Endothelial cell (in vitro differentiated cells): ENCODE results near the gene PIK3CB. TPM values are rescaled to one million over a fixed set of nuclear protein-coding genes. Genes with fewer than 3 reads are reported as not detected.

Experiments
- DNase-seq: peaks from one replicate; pipeline ENCODE4 v3.0.0; 2021; ENCODE audit warnings: low spot score
- H3K27ac Mint-ChIP-seq: one replicate; pipeline ENCODE4 v1.8.0; 2021; ENCODE audit warnings: mixed read lengths, inconsistent platforms; ENCODE audit not compliant: unreplicated experiment
- H3K27me3 Mint-ChIP-seq: one replicate; pipeline ENCODE4 v1.8.0; 2021; ENCODE audit warnings: mild to moderate bottlenecking, moderate library complexity, mixed read lengths, inconsistent platforms; ENCODE audit not compliant: unreplicated experiment
- H3K36me3 Mint-ChIP-seq: one replicate; pipeline ENCODE4 v1.8.0; 2021; ENCODE audit warnings: mild to moderate bottlenecking, low read depth, mixed read lengths, inconsistent platforms; ENCODE audit not compliant: unreplicated experiment
- H3K4me1 Mint-ChIP-seq: one replicate; pipeline ENCODE4 v1.8.0; 2021; ENCODE audit warnings: mild to moderate bottlenecking, mixed read lengths, inconsistent platforms; ENCODE audit not compliant: unreplicated experiment
- H3K4me3 Mint-ChIP-seq: one replicate; pipeline ENCODE4 v1.8.0; 2021; ENCODE audit warnings: mild to moderate bottlenecking, mixed read lengths, inconsistent platforms; ENCODE audit not compliant: unreplicated experiment
- H3K9me3 Mint-ChIP-seq: one replicate; pipeline ENCODE4 v1.8.0; 2021; ENCODE audit warnings: mixed read lengths, inconsistent platforms; ENCODE audit not compliant: unreplicated experiment
- total RNA-seq: library from RNA; stranded (reverse); fragmentation: NEBNext Ultra II Directional; extraction: Animal tissue kit (Norgen Biotek cat#: 25700); gene quantifications from one replicate; pipeline ENCODE4 v1.2.1, GENCODE V29; 2021; ENCODE audit not compliant: unreplicated experiment
- TF ChIP-seq, protein P1 (sequence below): fragments of 200-600 bp; sonication (generic); IDR thresholded peaks from one replicate; pipeline ENCODE4 v1.5.0; 2021; ENCODE audit warnings: antibody characterized with exemption; ENCODE audit not compliant: unreplicated experiment

The PIK3CB gene
- total RNA-seq, 1 donor from 2014 or later: 14.2 TPM

DNA sequence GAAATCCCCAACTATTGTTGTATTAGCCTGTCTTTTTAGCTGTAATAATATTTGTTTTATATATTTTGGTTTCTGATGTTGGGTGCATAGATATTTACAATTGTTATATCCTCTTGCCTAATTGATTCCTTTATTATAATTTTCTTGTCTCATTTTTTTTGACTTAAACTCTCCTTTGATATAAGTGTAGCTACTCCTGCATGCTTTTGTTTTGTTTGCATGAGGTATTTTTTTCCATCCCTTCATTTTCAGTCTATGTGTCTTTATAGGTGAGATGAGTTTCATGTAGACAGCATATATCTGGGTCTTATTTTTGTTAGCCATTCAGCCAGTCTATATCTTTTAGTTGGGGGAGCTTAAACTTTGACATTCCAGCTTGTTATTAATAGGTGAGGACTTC is 188.7 kb downstream of the PIK3CB start:
- Mint-ChIP-seq H3K27me3 (peaks cover 6% of the 10 kb centered on the region), H3K27ac (no peak overlapping the region), H3K4me3 (no peak overlapping the region), H3K36me3 (peaks cover 61% of the 10 kb centered on the region), H3K4me1 (no peaks in the 10 kb centered on the region), H3K9me3 (peaks cover 28% of the 10 kb centered on the region)
- no peak for DNase-seq
- TF ChIP-seq, protein P1, sequence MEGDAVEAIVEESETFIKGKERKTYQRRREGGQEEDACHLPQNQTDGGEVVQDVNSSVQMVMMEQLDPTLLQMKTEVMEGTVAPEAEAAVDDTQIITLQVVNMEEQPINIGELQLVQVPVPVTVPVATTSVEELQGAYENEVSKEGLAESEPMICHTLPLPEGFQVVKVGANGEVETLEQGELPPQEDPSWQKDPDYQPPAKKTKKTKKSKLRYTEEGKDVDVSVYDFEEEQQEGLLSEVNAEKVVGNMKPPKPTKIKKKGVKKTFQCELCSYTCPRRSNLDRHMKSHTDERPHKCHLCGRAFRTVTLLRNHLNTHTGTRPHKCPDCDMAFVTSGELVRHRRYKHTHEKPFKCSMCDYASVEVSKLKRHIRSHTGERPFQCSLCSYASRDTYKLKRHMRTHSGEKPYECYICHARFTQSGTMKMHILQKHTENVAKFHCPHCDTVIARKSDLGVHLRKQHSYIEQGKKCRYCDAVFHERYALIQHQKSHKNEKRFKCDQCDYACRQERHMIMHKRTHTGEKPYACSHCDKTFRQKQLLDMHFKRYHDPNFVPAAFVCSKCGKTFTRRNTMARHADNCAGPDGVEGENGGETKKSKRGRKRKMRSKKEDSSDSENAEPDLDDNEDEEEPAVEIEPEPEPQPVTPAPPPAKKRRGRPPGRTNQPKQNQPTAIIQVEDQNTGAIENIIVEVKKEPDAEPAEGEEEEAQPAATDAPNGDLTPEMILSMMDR: no peak

- DNase-seq: no peak
- Mint-ChIP-seq H3K4me1 (no peaks in the 10 kb centered on the region), H3K27me3 (peaks cover 1% of the 10 kb centered on the region), H3K4me3 (peak overlapping the region; percentile 79), H3K27ac (no peak overlapping the region), H3K36me3 (peaks cover 36% of the 10 kb centered on the region), H3K9me3 (peaks cover 24% of the 10 kb centered on the region)
- TF ChIP-seq, protein P1: no peak
Measured at GRCh38 chr3:138642927-138643253, 191.8 kb downstream of the PIK3CB start.

- Mint-ChIP-seq H3K4me1 (no peaks in the 10 kb centered on the region), H3K4me3 (peak overlapping the region; percentile 2), H3K27me3 (peaks cover 1% of the 10 kb centered on the region), H3K36me3 (peaks cover 32% of the 10 kb centered on the region), H3K27ac (no peak overlapping the region), H3K9me3 (peaks cover 24% of the 10 kb centered on the region)
- TF ChIP-seq, protein P1: no peak
- DNase-seq: no peak
Measured at GRCh38 chr3:138642226-138642926, 192.4 kb downstream of the PIK3CB start.

GRCh38 chr3:138640537-138640936 is 194.2 kb downstream of the PIK3CB start:
- TF ChIP-seq, protein P1: no peak
- Mint-ChIP-seq H3K36me3 (peaks cover 22% of the 10 kb centered on the region), H3K27ac (no peak overlapping the region), H3K27me3 (peaks cover 1% of the 10 kb centered on the region), H3K4me3 (no peak overlapping the region), H3K9me3 (peaks cover 17% of the 10 kb centered on the region), H3K4me1 (no peaks in the 10 kb centered on the region)
- no peak for DNase-seq

DNA sequence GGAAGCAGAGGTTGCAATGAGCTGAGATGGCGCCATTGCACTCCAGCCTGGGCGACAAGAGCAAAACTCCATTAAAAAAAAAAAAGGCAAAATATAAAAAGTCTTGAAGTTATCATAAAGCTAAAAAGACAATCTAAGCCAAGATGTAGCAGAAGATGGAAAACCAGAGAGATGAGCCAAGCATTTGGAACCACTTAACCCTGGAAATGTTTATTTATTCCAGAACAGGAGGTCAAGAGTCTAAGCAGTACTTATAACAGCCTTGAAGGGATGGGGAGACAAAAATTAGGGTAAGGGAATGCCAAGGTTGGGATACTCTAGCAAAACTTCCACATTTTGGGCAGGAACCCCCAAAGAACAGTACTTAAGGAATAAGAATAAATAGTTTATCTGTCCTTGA is 196.1 kb downstream of the PIK3CB start:
- Mint-ChIP-seq H3K9me3 (peaks cover 4% of the 10 kb centered on the region), H3K27ac (no peak overlapping the region), H3K4me1 (no peaks in the 10 kb centered on the region), H3K27me3 (peaks cover 1% of the 10 kb centered on the region), H3K36me3 (peaks cover 10% of the 10 kb centered on the region), H3K4me3 (no peak overlapping the region)
- no peak for DNase-seq
- TF ChIP-seq, protein P1: no peak
